Ectodermal cell (in vitro differentiated cells): ENCODE data around the gene PSMD5. TPM values are rescaled to one million over a fixed set of nuclear protein-coding genes. Genes with fewer than 3 reads are reported as not detected.
A peak's percentile ranks its signal among the peaks of the same experiment; 100 is the strongest.

ENCODE experiments used
- H3K27ac ChIP-seq: 2 replicates; pipeline ENCODE4 v1.7.0; 2013; ENCODE audit warnings: mild to moderate bottlenecking, low read depth, low read length; ENCODE audit not compliant: insufficient read depth, poor library complexity, severe bottlenecking
- H3K27me3 ChIP-seq: 2 replicates; pipeline ENCODE4 v1.7.0; 2013; ENCODE audit warnings: mild to moderate bottlenecking, low read length; ENCODE audit not compliant: insufficient read depth, control insufficient read depth, poor library complexity, severe bottlenecking
- H3K36me3 ChIP-seq: one replicate; pipeline ENCODE4 v1.7.0; 2013; ENCODE audit warnings: low read length; ENCODE audit not compliant: control insufficient read depth, insufficient read depth
- H3K4me1 ChIP-seq: one replicate; pipeline ENCODE4 v1.7.0; 2013; ENCODE audit warnings: low read length; ENCODE audit not compliant: control insufficient read depth, insufficient read depth
- H3K4me3 ChIP-seq: 2 replicates; pipeline ENCODE4 v1.7.0; 2013; ENCODE audit warnings: low read depth, low read length, control low read depth; ENCODE audit not compliant: insufficient read depth
- H3K9me3 ChIP-seq: 2 replicates; pipeline ENCODE4 v1.7.0; 2013; ENCODE audit warnings: mild to moderate bottlenecking, low read length, moderate library complexity; ENCODE audit not compliant: control insufficient read depth
- WGBS, 2 experiments: methylation state at CpG; one replicate each; pipeline ENCODE4 v1.1.7; 2013; ENCODE audit warnings: missing lambda C conversion rate in 2 of 2; 5-methylcytosine and 5-hydroxymethylcytosine counted together
- polyA plus RNA-seq, 4 experiments: library from polyadenylated mRNA; stranded (reverse); fragments of 50-300 nt; gene quantifications; one replicate each; pipeline ENCODE4 v1.2.3, GENCODE V29; 2013

PSMD5 gene
- 37.9 TPM for polyA plus RNA-seq (2013, experiment 1 of 4)
- polyA plus RNA-seq (2013, experiment 2 of 4) = 46.8 TPM
- 34.2 TPM for polyA plus RNA-seq (2013, experiment 3 of 4)
- 35.2 TPM for polyA plus RNA-seq (2013, experiment 4 of 4)

DNA sequence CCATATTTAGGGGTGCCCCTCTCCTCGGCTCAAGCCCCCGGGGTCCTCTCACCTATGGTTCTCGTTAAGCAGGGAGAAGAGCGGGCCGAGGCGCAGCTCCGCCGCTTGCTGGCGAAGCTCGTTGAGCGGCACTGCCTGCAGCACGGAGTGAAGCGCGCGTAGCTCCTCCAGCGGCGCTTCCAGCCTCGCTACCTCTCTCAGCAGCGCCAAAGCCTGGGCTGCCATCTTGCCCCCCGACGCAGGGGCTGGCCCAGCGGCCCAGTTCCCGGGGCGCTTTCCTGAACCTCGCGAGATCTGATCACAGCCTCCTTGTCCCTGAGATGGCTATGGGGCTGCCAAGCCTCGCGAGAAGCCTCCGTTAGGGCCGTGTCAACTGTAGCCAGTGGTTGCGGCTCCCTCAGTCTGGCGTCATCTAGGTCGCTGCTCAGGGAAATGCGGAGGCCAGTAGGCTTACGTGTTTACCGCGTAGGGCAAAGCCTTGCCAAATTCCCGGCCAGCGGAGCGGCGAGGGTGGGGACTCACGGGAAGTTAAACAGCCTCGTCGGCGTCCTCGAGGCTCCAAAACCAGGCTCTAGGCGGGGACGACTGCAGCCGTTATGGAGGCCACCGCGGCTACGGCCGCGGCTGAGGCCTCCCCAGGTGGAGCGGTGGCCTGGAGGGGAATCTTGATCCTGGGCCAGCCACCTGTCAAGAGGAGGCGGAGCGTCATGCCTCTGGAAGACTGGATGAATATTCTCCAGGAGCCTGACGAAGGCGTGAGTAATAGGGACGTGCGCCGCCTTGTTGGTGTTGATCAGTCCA lies at the start of gene PSMD5:
Gene PSMD5 (minus strand): TSS at position 238 of the 801 bp plus-strand sequence. CDS start 13 bp downstream, at position 225.
- H3K4me1 ChIP-seq = peaks cover 5% of the 10 kb centered on the region
- H3K9me3 ChIP-seq = no peaks in the 10 kb centered on the region
- WGBS, 2 experiments = 3 to 4% methylated on average over 62 of the region's 62 CpGs
- peak within 1 kb of the TSS; percentile 92 for H3K4me3 ChIP-seq
- no peaks in the 10 kb centered on the region for H3K27me3 ChIP-seq
- H3K27ac ChIP-seq = peak within 1 kb of the TSS; percentile 83
- no peaks in the 10 kb centered on the region for H3K36me3 ChIP-seq

DNA sequence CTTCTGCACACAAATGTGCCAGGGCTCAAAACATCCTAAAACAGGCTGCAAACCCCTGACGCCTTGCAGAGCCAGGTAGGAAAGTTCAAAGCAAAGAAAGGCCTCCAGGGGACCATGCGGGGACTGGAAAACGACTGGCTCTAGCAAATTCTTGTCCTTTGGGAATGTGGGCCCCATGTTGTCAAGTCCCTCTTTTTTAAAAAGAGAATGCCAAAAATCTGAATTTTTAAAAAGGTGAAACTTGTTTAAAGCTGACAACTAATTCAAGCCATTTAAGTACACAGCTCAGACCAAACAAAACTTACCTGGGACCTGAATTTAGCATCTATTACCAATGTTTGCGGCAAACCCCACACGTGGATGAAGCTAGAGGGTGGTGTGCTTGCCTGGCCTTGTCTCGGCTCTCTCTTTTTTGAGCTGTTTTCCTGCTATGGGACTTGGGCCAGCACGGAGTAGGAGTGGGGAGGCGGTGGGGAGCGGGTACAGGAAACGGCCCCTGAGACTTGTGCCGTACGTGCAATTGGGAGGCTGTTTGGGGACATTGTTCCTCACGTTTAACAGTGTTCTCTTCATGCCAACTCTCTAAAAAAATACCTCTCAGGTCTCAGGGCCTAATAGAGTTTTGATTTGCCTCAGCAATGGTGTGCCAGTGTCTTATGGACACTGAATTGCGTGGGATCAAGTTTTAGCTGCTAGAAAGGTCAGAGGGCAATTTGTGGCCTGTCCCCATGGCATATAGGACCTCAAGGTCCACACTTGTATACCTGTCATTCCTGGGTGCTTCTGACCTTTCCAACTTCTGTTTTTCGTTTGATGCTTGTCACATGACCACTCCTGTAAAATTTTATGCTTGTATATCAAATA lies 49.4 kb upstream of the PSMD5 start:
- Histone ChIP-seq H3K27ac (no peak overlapping the region), H3K36me3 (no peaks in the 10 kb centered on the region), H3K4me3 (no peak overlapping the region), H3K4me1 (no peaks in the 10 kb centered on the region), H3K27me3 (peaks cover 16% of the 10 kb centered on the region), H3K9me3 (no peaks in the 10 kb centered on the region)
- WGBS, 2 experiments = 83% methylated on average over 14 to 15 of the region's 15 CpGs

DNA sequence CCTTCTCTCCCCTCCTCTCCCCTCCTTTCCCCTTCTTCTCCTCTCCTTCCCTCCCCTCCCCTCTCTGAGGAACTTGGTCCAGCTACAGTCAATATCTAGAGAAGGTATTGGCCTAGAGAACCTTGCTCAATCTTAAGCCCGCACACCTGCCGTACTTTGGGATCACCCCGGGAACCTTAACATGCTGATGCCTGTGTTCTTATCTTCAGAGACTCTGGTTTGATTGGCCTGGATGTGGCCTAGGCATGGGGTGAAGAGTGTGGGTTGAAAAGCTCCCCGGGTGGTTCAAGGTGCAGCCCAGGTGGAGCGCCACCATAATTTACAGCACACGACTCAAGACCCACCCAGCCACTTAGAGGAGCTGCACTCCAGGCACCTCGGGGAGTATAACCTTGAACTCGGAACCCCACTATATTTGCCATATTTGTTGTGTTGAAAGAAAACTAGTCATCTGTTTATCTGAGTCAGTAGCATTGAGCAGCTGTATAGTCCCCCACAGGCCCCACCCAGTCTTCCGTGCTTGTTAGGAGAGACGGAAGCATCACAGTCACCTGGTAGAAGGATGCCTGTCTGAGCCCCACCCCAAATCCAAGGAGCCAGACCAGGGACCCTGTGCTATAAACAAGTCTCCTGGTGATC lies 48.6 kb upstream of the PSMD5 start:
- 93 to 94% methylated on average over 10 of the region's 10 CpGs for WGBS, 2 experiments
- Histone ChIP-seq H3K4me3 (no peak overlapping the region), H3K4me1 (peaks cover 3% of the 10 kb centered on the region), H3K36me3 (no peaks in the 10 kb centered on the region), H3K27ac (no peak overlapping the region), H3K27me3 (peaks cover 16% of the 10 kb centered on the region), H3K9me3 (no peaks in the 10 kb centered on the region)

DNA sequence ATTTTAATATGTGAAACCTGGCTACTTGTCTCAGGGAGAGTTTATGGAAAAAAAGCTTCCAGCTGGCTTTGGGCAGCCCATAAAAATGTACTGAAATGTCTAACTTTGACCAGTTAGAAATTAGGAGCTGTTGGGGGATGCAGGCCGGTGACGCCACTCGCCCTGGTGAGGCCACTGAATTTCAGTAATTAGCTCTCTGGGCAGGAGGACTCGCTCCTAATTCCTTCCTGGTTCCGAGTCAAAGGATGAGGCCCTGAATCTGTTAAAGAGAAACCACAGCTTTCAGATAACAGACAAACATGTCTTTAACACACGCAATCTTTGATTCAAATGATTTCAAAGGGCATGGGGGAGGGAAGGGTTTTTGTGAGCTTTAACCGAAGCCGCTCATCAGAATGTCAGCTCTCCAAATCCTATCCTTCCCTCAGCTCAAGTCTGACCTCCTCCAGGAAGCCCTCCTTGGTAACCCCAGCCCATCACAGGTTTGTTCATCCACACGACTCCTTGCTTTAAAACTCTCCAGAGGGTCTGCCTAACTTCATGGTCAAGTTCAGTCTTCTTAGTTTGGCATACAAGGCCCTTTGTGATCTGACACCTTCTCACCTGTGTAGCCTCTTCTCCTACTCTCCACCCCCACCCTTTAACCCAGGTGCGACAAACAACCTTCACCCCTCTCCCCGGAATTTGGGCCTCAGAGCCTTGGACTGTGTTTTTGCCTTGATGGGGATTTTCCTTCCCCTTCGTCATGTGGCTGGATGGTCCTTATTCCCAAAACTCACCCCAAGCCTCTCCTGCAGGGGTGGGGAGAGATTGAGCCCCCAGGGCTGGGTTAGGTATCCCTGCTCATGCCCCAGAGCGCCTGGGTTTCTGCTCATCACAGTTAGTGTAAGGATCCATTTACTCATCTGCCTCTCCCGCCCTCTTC lies 47.9 kb upstream of the PSMD5 start:
- peaks cover 16% of the 10 kb centered on the region for H3K27me3 ChIP-seq
- no peaks in the 10 kb centered on the region for H3K9me3 ChIP-seq
- no peak overlapping the region for H3K4me3 ChIP-seq
- H3K36me3 ChIP-seq = no peaks in the 10 kb centered on the region
- H3K27ac ChIP-seq = no peak overlapping the region
- peaks cover 8% of the 10 kb centered on the region for H3K4me1 ChIP-seq
- 85 to 86% methylated on average over 14 of the region's 14 CpGs for WGBS, 2 experiments

DNA sequence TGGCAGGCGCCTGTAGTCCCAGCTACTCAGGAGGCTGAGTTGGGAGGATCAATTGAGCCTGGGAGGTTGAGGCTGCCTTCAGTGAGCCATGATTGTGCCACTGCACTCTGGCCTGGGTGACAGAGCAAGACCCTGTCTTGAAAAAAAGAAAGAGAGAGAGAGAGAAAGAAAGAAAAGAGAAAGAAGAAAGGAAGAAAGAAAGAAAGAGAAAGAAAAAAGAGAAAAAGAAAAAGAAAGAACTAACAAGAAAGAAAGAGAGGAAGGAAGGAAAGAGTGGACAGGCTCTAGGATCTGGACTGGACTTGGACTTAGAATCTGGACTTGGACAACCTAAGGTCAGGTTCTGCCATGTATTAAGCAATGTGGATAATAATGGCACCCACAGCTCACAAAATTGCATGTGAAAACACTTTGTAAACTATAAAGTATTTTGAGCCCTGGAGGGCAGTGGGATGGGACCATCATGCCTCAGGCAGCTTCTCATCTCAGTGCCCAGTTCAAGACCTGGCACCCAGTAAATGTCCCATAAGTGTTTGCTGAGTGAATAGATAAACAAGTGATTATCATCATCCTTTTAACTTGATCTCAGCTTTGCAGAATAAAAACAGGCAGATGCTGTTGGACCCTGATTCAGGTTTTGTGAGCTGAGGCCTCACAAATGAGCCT lies 47.0 kb upstream of the PSMD5 start:
- Histone ChIP-seq H3K27ac (no peak overlapping the region), H3K9me3 (no peaks in the 10 kb centered on the region), H3K4me1 (peaks cover 8% of the 10 kb centered on the region), H3K27me3 (peaks cover 11% of the 10 kb centered on the region), H3K4me3 (no peak overlapping the region), H3K36me3 (no peaks in the 10 kb centered on the region)
- 96% methylated on average over 1 of the region's 1 CpG for WGBS, 2 experiments

DNA sequence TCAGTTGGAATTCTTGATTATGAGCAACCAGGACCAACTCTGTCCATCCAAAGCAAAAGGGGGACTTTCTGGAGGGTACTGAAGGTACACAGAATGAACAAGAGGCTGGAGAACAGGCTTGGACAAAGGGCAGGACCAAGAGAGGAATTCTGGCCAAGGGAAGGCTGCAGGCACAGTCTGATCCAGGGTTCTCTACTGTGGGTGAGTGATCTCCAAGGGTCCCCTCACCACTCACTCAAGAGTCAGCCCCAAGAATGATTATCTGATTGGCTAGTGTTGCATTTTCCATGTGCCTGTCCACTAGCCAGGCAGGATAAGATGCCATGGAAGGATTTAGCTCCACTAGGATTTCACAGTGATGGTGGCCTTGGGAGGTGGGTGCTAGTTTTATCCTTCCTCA lies 45.9 kb upstream of the PSMD5 start:
- Histone ChIP-seq H3K9me3 (no peaks in the 10 kb centered on the region), H3K4me3 (no peak overlapping the region), H3K27me3 (no peaks in the 10 kb centered on the region), H3K4me1 (peaks cover 8% of the 10 kb centered on the region), H3K27ac (no peak overlapping the region), H3K36me3 (no peaks in the 10 kb centered on the region)

DNA sequence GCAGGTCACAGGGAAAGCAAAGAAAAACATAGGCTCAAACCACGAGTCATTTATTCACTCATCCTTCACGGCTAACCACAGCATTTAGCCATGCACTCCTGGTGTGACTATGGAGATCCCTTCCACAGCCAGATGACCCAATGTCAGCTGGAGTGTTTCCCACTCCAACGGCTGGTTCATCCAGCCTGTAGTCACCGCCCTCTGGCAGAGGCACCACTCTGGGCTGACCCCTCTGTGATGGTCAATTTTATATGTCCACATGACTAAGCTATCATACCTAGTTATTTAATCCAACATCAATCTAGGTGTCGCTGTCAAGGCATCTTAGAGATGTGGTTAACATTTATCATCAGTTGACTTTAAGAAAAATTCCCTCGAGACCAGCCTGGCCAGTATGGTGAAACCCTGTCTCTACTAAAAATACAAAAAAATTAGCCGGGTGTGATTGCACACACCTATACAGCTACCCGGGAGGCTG lies 43.8 kb upstream of the PSMD5 start:
- Histone ChIP-seq H3K36me3 (no peaks in the 10 kb centered on the region), H3K4me1 (peaks cover 8% of the 10 kb centered on the region), H3K27me3 (no peaks in the 10 kb centered on the region), H3K9me3 (no peaks in the 10 kb centered on the region), H3K4me3 (no peak overlapping the region), H3K27ac (no peak overlapping the region)
- 90 to 93% methylated on average over 8 of the region's 8 CpGs for WGBS, 2 experiments

DNA sequence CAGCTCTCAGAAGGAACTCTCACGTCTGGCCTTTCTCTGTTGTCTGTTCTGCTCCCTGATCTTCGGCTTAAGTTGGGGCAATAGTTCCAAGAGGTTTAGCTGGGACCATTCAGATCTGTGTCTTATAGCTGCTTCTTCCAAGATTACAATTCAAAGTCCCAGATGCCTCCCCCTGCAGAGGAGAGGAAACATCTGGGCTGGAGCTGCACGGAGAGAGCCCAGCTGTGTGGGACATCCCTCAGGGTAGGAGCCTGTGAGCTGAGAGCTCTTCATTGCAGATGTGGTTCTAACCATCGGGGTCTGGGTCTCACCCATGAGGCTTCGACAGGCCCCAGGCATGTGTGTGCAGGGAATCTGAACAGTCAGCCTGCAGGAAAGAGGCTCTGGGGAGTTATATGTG lies 43.2 kb upstream of the PSMD5 start:
- no peak overlapping the region for H3K4me3 ChIP-seq
- H3K4me1 ChIP-seq = peaks cover 8% of the 10 kb centered on the region
- 73 to 76% methylated on average over 5 of the region's 5 CpGs for WGBS, 2 experiments
- H3K27me3 ChIP-seq = no peaks in the 10 kb centered on the region
- H3K27ac ChIP-seq = peak overlapping the region; percentile 44
- no peaks in the 10 kb centered on the region for H3K36me3 ChIP-seq
- no peaks in the 10 kb centered on the region for H3K9me3 ChIP-seq

DNA sequence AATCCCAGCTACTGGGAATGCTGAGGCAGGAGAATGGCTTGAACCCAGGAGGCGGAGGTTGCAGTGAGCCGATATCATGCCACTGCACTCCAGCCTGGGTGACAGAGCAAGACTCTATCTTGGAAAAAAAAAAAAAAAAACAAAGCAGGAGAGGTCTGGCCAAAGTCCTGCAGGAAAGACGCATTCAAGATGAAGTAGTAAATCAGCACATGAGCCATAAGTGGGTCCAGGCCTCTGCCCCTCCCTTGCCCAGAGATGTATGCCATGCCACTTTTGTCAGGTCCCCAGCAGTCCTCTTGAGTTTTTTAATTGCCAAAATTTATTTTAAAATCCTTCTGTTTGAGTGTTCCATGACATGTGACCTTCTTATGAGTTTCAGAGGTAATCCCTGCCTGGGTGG lies 42.7 kb upstream of the PSMD5 start:
- Histone ChIP-seq H3K4me3 (no peak overlapping the region), H3K9me3 (no peaks in the 10 kb centered on the region), H3K27ac (no peak overlapping the region), H3K27me3 (no peaks in the 10 kb centered on the region), H3K36me3 (no peaks in the 10 kb centered on the region), H3K4me1 (peaks cover 8% of the 10 kb centered on the region)
- WGBS, 2 experiments = 56 to 58% methylated on average over 3 of the region's 3 CpGs
